Measurements from ENCODE around the gene KDM6B. TPM values are rescaled to one million over a fixed set of nuclear protein-coding genes. Genes with fewer than 3 reads are reported as not detected.
A peak's percentile ranks its signal among the peaks of the same experiment; 100 is the strongest.

The KDM6B gene
- total RNA-seq, 1 donor from 2014 or later: 191 TPM

DNA sequence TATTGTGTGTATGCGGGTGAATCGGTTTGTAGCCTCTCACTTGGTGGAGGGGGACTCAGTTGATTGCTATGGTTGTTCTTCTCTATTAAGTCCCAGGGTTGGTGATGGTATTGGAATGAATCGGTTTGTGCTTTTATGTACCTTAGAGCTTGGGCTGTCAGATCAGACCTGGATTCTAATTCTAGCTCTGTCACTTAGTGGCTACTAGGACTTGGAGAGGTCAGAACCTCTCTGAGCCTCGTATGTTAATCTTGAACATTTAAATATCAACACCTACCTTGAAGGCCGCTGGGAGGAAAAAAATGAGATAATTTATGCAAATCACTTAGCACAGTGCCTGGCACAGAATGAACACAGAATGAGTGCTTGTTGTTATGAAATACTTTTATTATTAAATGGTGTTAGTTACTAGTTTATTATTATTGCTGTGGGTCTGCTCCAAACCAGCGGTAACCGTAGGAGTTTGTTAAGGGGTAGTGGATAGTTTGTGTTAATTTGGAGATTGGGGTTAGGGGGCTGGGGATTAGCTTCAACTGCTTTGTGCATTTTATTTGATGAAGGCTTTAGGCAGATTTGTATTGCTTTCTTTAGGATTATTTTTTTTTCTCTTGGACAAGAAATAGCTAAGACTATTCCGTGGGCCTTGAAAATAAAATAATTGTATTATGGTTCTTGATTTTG, 3.5 kb downstream of the KDM6B start:
- Mint-ChIP-seq H3K27me3 (ENCODE audit: unreplicated experiment) (peaks cover 42% of the 10 kb centered on the region), H3K4me3 (ENCODE audit: unreplicated experiment) (peak overlapping the region; percentile 99), H3K36me3 (ENCODE audit: unreplicated experiment) (peaks cover 5% of the 10 kb centered on the region), H3K27ac (ENCODE audit: unreplicated experiment) (peak overlapping the region; percentile 98), H3K9me3 (ENCODE audit: unreplicated experiment) (peaks cover 45% of the 10 kb centered on the region), H3K4me1 (ENCODE audit: low read depth, unreplicated experiment) (peaks cover 33% of the 10 kb centered on the region)
- no peak for DNase-seq
- TF ChIP-seq, protein P1, sequence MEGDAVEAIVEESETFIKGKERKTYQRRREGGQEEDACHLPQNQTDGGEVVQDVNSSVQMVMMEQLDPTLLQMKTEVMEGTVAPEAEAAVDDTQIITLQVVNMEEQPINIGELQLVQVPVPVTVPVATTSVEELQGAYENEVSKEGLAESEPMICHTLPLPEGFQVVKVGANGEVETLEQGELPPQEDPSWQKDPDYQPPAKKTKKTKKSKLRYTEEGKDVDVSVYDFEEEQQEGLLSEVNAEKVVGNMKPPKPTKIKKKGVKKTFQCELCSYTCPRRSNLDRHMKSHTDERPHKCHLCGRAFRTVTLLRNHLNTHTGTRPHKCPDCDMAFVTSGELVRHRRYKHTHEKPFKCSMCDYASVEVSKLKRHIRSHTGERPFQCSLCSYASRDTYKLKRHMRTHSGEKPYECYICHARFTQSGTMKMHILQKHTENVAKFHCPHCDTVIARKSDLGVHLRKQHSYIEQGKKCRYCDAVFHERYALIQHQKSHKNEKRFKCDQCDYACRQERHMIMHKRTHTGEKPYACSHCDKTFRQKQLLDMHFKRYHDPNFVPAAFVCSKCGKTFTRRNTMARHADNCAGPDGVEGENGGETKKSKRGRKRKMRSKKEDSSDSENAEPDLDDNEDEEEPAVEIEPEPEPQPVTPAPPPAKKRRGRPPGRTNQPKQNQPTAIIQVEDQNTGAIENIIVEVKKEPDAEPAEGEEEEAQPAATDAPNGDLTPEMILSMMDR (IDR thresholded peaks at IDR 0.05; ENCODE audit: partially characterized antibody, unreplicated experiment): no peak

DNA sequence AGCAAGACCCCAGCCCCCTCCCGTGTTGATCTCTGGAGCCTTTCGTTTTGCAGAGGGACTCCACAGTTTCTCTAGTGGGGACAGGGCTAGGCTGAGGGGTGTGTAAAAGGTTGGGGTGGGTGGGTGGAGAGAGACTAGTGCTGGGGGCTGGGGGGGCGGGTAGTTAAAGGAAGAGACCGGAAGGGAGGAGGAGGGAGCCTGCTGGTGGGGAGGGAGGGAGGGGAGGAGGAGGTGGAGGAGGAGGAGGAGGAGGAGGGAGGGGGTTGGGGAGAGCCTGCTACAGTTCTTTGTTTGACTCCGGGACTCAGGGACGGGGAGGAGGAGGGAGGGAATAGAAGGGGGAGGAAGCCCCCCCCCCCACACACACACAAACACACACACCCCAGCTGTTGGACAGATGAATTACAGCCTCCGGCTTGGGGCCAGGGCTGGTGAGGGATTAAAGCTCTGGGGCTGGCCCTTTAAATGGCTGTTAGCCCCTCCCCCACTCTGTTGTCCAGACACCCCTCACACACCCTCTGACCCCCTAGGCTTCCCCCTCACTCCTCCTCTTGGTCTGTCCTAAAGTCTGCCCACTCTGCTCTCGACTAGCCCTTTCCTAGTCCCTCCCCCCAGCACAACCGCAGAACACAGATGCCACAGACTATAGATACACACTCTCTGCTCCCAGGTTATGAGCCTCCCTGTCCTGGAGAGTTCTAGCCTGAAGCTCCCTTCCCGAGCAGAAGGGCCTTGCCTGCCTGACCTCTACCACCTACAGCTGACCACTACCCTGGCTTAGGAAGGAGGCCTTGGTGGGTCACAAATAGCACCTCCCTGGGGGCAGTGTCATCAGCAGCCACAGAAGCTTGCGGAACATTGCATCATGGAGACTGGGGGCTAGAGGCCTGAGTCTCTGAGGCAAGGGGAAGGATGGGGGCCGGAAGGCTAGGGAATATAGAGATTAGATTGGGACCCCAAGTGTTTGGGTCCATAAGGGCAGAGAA, 4.4 kb downstream of the KDM6B start:
- TF ChIP-seq, protein P1 (IDR thresholded peaks at IDR 0.05; ENCODE audit: partially characterized antibody, unreplicated experiment): no peak
- peak; percentile 71 for DNase-seq
- Mint-ChIP-seq H3K4me1 (ENCODE audit: low read depth, unreplicated experiment) (peaks cover 33% of the 10 kb centered on the region), H3K36me3 (ENCODE audit: unreplicated experiment) (peaks cover 5% of the 10 kb centered on the region), H3K27me3 (ENCODE audit: unreplicated experiment) (peaks cover 47% of the 10 kb centered on the region), H3K9me3 (ENCODE audit: unreplicated experiment) (peaks cover 48% of the 10 kb centered on the region), H3K27ac (ENCODE audit: unreplicated experiment) (peak overlapping the region; percentile 98), H3K4me3 (ENCODE audit: unreplicated experiment) (peak overlapping the region; percentile 99)

DNA sequence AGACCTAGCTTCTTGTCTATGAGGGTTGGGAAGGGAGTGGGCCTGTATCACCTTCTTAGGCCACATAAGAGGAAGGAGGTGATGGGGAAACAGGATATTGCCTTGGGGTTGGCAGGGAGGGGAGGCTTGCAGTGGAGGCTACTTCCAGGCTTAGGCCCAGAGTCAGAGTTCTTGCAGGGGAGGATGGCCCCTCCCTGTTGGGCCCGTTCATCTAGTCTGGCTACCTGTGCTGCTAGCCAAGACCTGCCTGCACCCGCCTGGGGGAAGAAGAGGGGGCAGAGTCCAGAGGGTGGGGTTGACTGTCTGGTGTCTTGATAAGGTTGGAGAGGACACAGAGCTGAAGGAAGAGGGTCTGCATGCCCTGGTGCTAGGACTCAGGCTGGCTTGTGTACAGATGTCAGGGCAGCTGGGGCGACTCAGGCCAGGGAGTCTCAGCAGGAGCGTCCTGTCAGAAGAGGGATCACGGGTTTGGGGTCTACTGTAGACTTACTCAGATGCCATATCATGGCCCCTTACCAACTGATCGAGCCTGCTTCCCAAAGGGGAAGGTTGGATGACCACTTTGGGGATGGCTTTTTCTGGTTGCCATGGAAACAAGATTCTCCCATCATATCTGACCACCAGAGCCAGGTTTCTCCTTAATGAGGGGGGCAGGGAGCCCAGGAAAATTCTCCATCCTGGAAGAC, 5.3 kb downstream of the KDM6B start:
- Mint-ChIP-seq H3K4me3 (ENCODE audit: unreplicated experiment) (peak overlapping the region; percentile 97), H3K27me3 (ENCODE audit: unreplicated experiment) (peaks cover 50% of the 10 kb centered on the region), H3K9me3 (ENCODE audit: unreplicated experiment) (peaks cover 50% of the 10 kb centered on the region), H3K27ac (ENCODE audit: unreplicated experiment) (peak overlapping the region; percentile 98), H3K36me3 (ENCODE audit: unreplicated experiment) (peaks cover 5% of the 10 kb centered on the region), H3K4me1 (ENCODE audit: low read depth, unreplicated experiment) (peaks cover 33% of the 10 kb centered on the region)
- DNase-seq: no peak
- TF ChIP-seq, protein P1 (IDR thresholded peaks at IDR 0.05; ENCODE audit: partially characterized antibody, unreplicated experiment): no peak

DNA sequence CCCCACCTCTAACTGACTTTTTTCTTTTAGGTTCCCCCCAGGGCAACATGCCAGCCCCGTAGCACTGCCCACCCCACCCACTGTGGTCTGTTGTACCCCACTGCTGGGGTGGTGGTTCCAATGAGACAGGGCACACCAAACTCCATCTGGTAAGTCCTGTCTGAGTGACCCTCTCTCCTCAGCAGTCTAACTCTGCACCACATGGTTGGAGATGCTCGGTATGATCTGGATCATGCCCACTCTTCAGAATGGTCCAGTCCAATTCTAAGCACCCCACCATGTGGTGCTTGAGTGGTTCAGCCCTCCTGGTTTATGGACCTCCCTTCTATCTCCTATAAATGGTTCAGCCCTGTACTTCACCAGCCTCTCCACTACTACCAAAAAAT, 5.9 kb downstream of the KDM6B start:
- H3K4me1 Mint-ChIP-seq (ENCODE audit: low read depth, unreplicated experiment): peaks cover 33% of the 10 kb centered on the region
- peaks cover 51% of the 10 kb centered on the region for H3K27me3 Mint-ChIP-seq (ENCODE audit: unreplicated experiment)
- TF ChIP-seq, protein P1 (IDR thresholded peaks at IDR 0.05; ENCODE audit: partially characterized antibody, unreplicated experiment): no peak
- peaks cover 5% of the 10 kb centered on the region for H3K36me3 Mint-ChIP-seq (ENCODE audit: unreplicated experiment)
- H3K9me3 Mint-ChIP-seq (ENCODE audit: unreplicated experiment): peaks cover 46% of the 10 kb centered on the region
- H3K27ac Mint-ChIP-seq (ENCODE audit: unreplicated experiment): peak overlapping the region; percentile 98
- DNase-seq: no peak
- H3K4me3 Mint-ChIP-seq (ENCODE audit: unreplicated experiment): peak overlapping the region; percentile 97
